Endothelial cell of umbilical vein (primary cell): ENCODE results near the gene SLC50A1. TPM values are rescaled to one million over a fixed set of nuclear protein-coding genes. Genes with fewer than 3 reads are reported as not detected.

Experiments used
- BruUV-seq: library from RNA; stranded (reverse); fragments of 400-500 nt; replicated peaks from 2 replicates; lab custom pipeline; 2021; lab: Mats Ljungman, UMichigan
- CTCF ChIA-PET: fragments of 300-600, 350-600 bp; sonication (Branson Sonifier 250); formaldehyde crosslinking; loops from one replicate; lab custom pipeline; 2021; ENCODE audit warnings: antibody characterized with exemption, inconsistent platforms; lab: Charles Lee
- POLR2A ChIA-PET: fragments of 300-600, 350-600 bp; sonication (Branson Sonifier 250); formaldehyde crosslinking; loops from one replicate; lab custom pipeline; 2021; ENCODE audit warnings: antibody characterized with exemption, inconsistent platforms; lab: Charles Lee
- DNase-seq: peaks from one replicate; pipeline ENCODE4 v3.0.0-alpha.2; 2011; ENCODE audit warnings: low read depth, low spot score
- FAIRE-seq: peaks from 2 replicates; lab custom pipeline; 2011; peaks lifted over from hg19 to GRCh38; lab: Jason Lieb, UNC
- H2AFZ ChIP-seq: 2 replicates; pipeline ENCODE4 v1.6.0; 2012; ENCODE audit warnings: low read depth, low read length, control low read depth, inconsistent platforms
- H3K27ac ChIP-seq: 2 replicates; pipeline ENCODE4 v1.5.1; 2011; ENCODE audit warnings: low read depth, mild to moderate bottlenecking, control low read depth, low read length, moderate library complexity; ENCODE audit not compliant: insufficient read depth
- H3K27me3 ChIP-seq, 2 experiments: 2 replicates each; pipeline versions ENCODE4 v1.6.0 to v1.6.1; 2011; ENCODE audit warnings: low read length in 2 of 2, mixed read lengths in 1 of 2; ENCODE audit not compliant: control insufficient read depth in 2 of 2, insufficient read depth in 2 of 2
- H3K36me3 ChIP-seq, 2 experiments: 2 replicates in 1 of 2; 3 replicates in 1 of 2; pipeline ENCODE4 v1.5.1; 2011; ENCODE audit warnings: low read length in 2 of 2, mild to moderate bottlenecking in 1 of 2, moderate library complexity in 1 of 2; ENCODE audit not compliant: control insufficient read depth in 2 of 2, insufficient read depth in 2 of 2; ENCODE audit errors: extremely low read depth in 1 of 2
- H3K4me1 ChIP-seq: 3 replicates; pipeline ENCODE4 v1.5.1; 2011; ENCODE audit warnings: mild to moderate bottlenecking, low read length; ENCODE audit not compliant: control insufficient read depth, insufficient read depth; ENCODE audit errors: extremely low read depth
- H3K4me2 ChIP-seq: 2 replicates; pipeline ENCODE4 v1.6.1; 2011; ENCODE audit warnings: low read length, control low read depth, mixed read lengths; ENCODE audit not compliant: insufficient read depth
- H3K4me3 ChIP-seq, 3 experiments: fragments of 200-600 bp in 1 of 3; sonication (generic), shearing (Covaris generic) in 1 of 3; replicated peaks in 1 of 3; 2 replicates each; pipeline ENCODE4 v1.5.1; 2011 to 2016; ENCODE audit warnings: control low read depth in 3 of 3, low read length in 3 of 3, mild to moderate bottlenecking in 2 of 3, inconsistent platforms in 1 of 3, low read depth in 1 of 3, moderate library complexity in 1 of 3; ENCODE audit not compliant: insufficient read depth in 1 of 3
- H3K79me2 ChIP-seq: 2 replicates; pipeline ENCODE4 v1.6.0; 2012; ENCODE audit warnings: low read length, inconsistent platforms; ENCODE audit not compliant: control insufficient read depth, insufficient read depth
- H3K9ac ChIP-seq: replicated peaks from 2 replicates; pipeline ENCODE3; 2011; ENCODE audit warnings: low read length, control low read depth; ENCODE audit not compliant: insufficient read depth; ENCODE audit errors: extremely low read depth
- H3K9me1 ChIP-seq: replicated peaks from 3 replicates; pipeline ENCODE4 v1.6.0; 2011; ENCODE audit warnings: mild to moderate bottlenecking, low read length; ENCODE audit not compliant: control insufficient read depth, insufficient read depth; ENCODE audit errors: extremely low read depth
- H3K9me3 ChIP-seq: replicated peaks from 2 replicates; pipeline ENCODE4 v1.5.1; 2012; ENCODE audit warnings: low read length, inconsistent platforms; ENCODE audit not compliant: control insufficient read depth, insufficient read depth
- H4K20me1 ChIP-seq: replicated peaks from 2 replicates; pipeline ENCODE3; 2011; ENCODE audit warnings: mild to moderate bottlenecking, low read length; ENCODE audit not compliant: control insufficient read depth, insufficient read depth; ENCODE audit errors: extremely low read depth
- EZH2 ChIP-seq: IDR thresholded peaks from 2 replicates; pipeline ENCODE4 v1.6.1; 2012; ENCODE audit warnings: borderline replicate concordance, low read depth, mild to moderate bottlenecking, moderate library complexity, low read length, inconsistent platforms; ENCODE audit not compliant: severe bottlenecking
- FOS ChIP-seq: IDR thresholded peaks from 2 replicates; pipeline ENCODE4 v1.6.1; 2011; ENCODE audit warnings: mild to moderate bottlenecking, low read length, moderate library complexity, borderline replicate concordance; ENCODE audit not compliant: insufficient read depth
- GATA2 ChIP-seq: IDR thresholded peaks from 2 replicates; pipeline ENCODE4 v1.7.0; 2011; ENCODE audit warnings: low read depth, mild to moderate bottlenecking, moderate library complexity, mixed read lengths, low read length; ENCODE audit not compliant: insufficient read length, insufficient read depth
- JUN ChIP-seq: IDR thresholded peaks from 2 replicates; pipeline ENCODE4 v1.6.1; 2011; ENCODE audit warnings: borderline replicate concordance, low read depth; ENCODE audit not compliant: insufficient read length, insufficient read depth
- MYC ChIP-seq: IDR thresholded peaks from one replicate; pipeline ENCODE4 v1.6.1; 2011; ENCODE audit warnings: mild to moderate bottlenecking, low read depth, low read length
- POLR2A ChIP-seq: IDR thresholded peaks from 2 replicates; pipeline ENCODE4 v1.6.1; 2012; ENCODE audit warnings: low read depth, mild to moderate bottlenecking, control low read depth, low read length
- POLR2AphosphoS5 ChIP-seq: IDR thresholded peaks from 2 replicates; pipeline ENCODE4 v1.6.1; 2012; ENCODE audit warnings: low read depth, mild to moderate bottlenecking, control low read depth, low read length, moderate library complexity; ENCODE audit not compliant: insufficient read depth
- dilution Hi-C: fragments of 300-500 bp; cut with MboI; formaldehyde crosslinking; loops from one replicate; pipeline ENCODE4 v1.15.0; 2019; ENCODE audit warnings: low sequenced_read_pairs; ENCODE audit not compliant: extremely low pct_ligation_motif_present
- intact Hi-C: fragments of 100-400 bp; cut with micrococcal nuclease; formaldehyde crosslinking; loops from one replicate; pipeline ENCODE4 v1.10.0; 2022
- polyA plus RNA-seq, 4 experiments: library from polyadenylated mRNA; depleted of rRNA in 3 of 4; stranded (reverse) in 3 of 4; unstranded in 1 of 4; fragments of >200 nt; gene quantifications; 2 replicates each; pipeline versions ENCODE4 v1.2.1 to v1.2.3, GENCODE V29; 2011 to 2012; ENCODE audit warnings: missing spikeins in 1 of 4
- total RNA-seq: library from RNA; stranded (reverse); gene quantifications from 2 replicates; pipeline ENCODE4 v1.2.3, GENCODE V29; 2021
- TF ChIP-seq, protein P1 (sequence below), 2 donors: IDR thresholded peaks; 1 replicate in 1 of 2; 2 replicates in 1 of 2; pipeline ENCODE4 v1.5.1; 2011; ENCODE audit warnings: low read length in 2 of 2, mild to moderate bottlenecking in 2 of 2, moderate library complexity in 2 of 2, control low read depth in 1 of 2, inconsistent platforms in 1 of 2, low read depth in 1 of 2; ENCODE audit not compliant: insufficient read depth in 1 of 2; ENCODE audit errors: extremely low read depth in 1 of 2
- TF ChIP-seq, protein P2 (sequence below): IDR thresholded peaks from 2 replicates; pipeline ENCODE4 v1.6.1; 2011; ENCODE audit not compliant: insufficient read depth, insufficient read length

Gene SLC50A1
- total and polyA plus RNA-seq, 2 donors (not counting 3 experiments of a cell fraction or from before 2014, with no cell fraction given): 29.5 to 66.1 TPM

DNA sequence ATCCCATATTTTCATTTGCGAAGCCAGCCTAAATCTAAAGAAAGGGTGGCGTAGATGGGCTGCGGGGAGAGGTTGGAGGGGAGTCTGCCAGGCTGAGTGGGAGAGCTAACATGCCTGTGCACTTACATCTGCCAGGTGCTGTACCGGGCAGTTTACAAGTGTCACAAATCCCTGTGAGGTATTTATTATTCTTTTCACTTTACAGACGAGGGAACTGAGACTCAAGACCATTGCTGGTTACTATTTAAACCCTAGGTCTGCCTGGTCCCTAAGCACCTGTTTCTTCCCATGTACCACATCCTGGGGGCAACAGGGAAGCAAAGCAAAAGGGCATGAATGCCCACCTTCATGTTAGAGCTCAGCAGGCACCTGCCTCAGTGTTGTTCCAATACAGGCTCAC lies 27.4 kb upstream of the SLC50A1 start:
- intact Hi-C loops: no loop called here
- H3K27me3 ChIP-seq: peaks cover 6 to 9% of the 10 kb centered on the region in 2 experiments
- DNase-seq (no peak), FAIRE-seq (no peak)
- no peaks in the 10 kb centered on the region for H3K9me3 ChIP-seq
- ChIA-PET CTCF (interaction anchor here (0.6 to 5.9 kb wide), 8 partner anchors 10 to 64 kb away, joined by 3 to 37 read pairs (median 4); partner anchors contain the start of gene KRTCAP2), POLR2A (no interaction called here)
- no TSS peak for BruUV-seq
- no peaks in the 10 kb centered on the region for H4K20me1 ChIP-seq
- H3K4me2 ChIP-seq: no peak overlapping the region
- no peak overlapping the region for H2AFZ ChIP-seq
- no peaks in the 10 kb centered on the region for H3K36me3 ChIP-seq
- H3K4me1 ChIP-seq: peaks cover 3% of the 10 kb centered on the region
- no peaks in the 10 kb centered on the region for H3K9me1 ChIP-seq
- no peak overlapping the region for H3K9ac ChIP-seq
- dilution Hi-C loops: no loop called here
- H3K4me3 ChIP-seq: no peak overlapping the region
- no peaks in the 10 kb centered on the region for H3K79me2 ChIP-seq
- TF ChIP-seq POLR2AphosphoS5 (no peak), POLR2A (no peak), FOS (no peak)
- TF ChIP-seq, protein P1, sequence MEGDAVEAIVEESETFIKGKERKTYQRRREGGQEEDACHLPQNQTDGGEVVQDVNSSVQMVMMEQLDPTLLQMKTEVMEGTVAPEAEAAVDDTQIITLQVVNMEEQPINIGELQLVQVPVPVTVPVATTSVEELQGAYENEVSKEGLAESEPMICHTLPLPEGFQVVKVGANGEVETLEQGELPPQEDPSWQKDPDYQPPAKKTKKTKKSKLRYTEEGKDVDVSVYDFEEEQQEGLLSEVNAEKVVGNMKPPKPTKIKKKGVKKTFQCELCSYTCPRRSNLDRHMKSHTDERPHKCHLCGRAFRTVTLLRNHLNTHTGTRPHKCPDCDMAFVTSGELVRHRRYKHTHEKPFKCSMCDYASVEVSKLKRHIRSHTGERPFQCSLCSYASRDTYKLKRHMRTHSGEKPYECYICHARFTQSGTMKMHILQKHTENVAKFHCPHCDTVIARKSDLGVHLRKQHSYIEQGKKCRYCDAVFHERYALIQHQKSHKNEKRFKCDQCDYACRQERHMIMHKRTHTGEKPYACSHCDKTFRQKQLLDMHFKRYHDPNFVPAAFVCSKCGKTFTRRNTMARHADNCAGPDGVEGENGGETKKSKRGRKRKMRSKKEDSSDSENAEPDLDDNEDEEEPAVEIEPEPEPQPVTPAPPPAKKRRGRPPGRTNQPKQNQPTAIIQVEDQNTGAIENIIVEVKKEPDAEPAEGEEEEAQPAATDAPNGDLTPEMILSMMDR (IDR thresholded peaks at IDR 0.05; ENCODE audit: extremely low read depth in 1 of 2, insufficient read depth in 1 of 2, low read depth in 1 of 2, low read length in 2 of 2): no peak
- TF ChIP-seq, protein P2, sequence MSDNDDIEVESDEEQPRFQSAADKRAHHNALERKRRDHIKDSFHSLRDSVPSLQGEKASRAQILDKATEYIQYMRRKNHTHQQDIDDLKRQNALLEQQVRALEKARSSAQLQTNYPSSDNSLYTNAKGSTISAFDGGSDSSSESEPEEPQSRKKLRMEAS: no peak
- no peak overlapping the region for H3K27ac ChIP-seq

DNA sequence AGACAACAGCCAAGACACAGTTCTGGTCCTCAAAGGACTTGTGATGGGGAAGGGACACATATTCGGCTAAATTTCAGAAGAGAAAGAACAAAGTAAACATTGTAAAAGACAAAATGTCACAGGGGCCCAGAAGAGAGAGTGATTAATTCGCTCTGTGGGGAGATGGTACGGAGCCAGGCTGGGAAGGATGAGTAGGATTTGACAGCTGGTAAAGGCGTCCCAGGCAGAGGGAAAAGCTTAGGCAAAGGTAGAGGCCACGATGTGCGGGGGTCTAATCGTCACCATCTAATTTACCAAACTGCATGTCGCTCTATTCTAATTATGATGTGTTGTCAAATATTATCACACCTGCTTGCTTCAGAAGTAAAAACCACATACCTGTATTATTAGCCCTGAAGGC lies 25.3 kb upstream of the SLC50A1 start:
- Histone ChIP-seq H2AFZ (no peak overlapping the region), H3K4me1 (no peaks in the 10 kb centered on the region), H3K9ac (no peak overlapping the region), H3K79me2 (no peaks in the 10 kb centered on the region), H3K9me3 (no peaks in the 10 kb centered on the region), H3K9me1 (no peaks in the 10 kb centered on the region), H3K27ac (no peak overlapping the region), H3K4me3 (no peak overlapping the region), H4K20me1 (no peaks in the 10 kb centered on the region), H3K4me2 (no peak overlapping the region), H3K36me3 (no peaks in the 10 kb centered on the region), H3K27me3 (peaks cover 0 to 9% of the 10 kb centered on the region in 2 experiments)
- ChIA-PET POLR2A (no interaction called here), CTCF (interaction anchor here (0.7 to 1.7 kb wide), 3 partner anchors 15 to 57 kb away, joined by 3 to 11 read pairs (median 4); no protein-coding TSS in a partner anchor)
- no peak for TF ChIP-seq MYC
- TF ChIP-seq, protein P1 (IDR thresholded peaks at IDR 0.05; ENCODE audit: extremely low read depth in 1 of 2, insufficient read depth in 1 of 2, low read depth in 1 of 2, low read length in 2 of 2): no peak
- no peak for TF ChIP-seq POLR2AphosphoS5
- no peak for TF ChIP-seq JUN
- TF ChIP-seq, protein P2: no peak
- no peak for TF ChIP-seq EZH2
- no peak for TF ChIP-seq FOS
- TF ChIP-seq GATA2: no peak
- no peak for TF ChIP-seq POLR2A
- FAIRE-seq (no peak), DNase-seq (no peak)
- dilution Hi-C loops (no loop called here), intact Hi-C loops (no loop called here)
- BruUV-seq: no TSS peak
